Measurements from ENCODE around the gene MAPK9.
"Not testable (repeated sequence)": the region's sequence is repeated elsewhere in the genome, so short reads cannot be mapped to it uniquely, and the experiment has no call there.

The MAPK9 gene

DNA sequence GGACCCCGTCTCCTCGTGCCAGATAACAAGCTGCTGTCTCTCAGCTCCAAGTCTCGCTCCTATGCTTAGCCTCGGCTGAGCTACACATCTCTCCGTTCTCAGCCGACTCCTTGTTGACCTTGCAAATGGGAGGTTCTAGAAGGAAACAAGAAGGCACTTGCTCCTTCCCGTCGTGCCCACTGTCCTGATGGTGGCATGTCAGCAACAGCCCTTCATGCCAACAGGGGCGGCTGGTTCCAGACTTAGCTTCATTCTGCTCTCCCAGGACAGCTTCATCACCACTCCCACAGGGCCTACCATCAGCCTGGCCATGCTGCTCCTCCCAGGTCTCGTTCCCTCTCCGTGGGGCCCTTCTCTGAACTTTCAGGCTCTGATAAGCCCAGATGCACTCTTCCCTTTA lies 69.8 kb downstream of the MAPK9 start:
- DNase-seq = no peak

- DNase-seq = no peak
Measured at GRCh38 chr5:180217797-180218196, 74.1 kb downstream of the MAPK9 start.

DNA sequence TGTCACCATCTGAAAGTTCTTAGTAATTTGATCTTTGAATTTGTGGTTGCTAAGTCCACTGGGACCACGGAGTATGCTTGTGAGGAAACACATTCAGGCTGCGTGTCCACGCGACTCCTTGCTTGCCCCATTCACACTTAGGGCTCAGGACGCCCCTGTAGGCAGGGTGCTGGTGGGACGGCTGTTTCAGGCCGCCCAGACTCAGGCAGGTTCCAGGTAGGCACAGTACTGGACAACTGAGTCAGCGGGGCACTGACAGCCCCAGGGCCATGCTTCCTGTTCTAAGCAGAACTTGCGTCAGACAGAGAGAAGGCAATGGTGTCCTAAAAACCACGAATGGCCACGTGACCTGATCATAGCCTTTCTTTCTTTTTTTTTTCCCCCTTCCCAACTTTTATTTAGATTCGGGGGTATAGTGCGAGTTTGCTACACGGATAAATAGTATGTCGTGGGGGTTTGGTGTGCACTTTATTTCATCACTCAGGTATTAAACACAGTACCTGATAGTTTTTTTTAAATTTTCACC lies 75.2 kb downstream of the MAPK9 start:
- DNase-seq = no peak

GRCh38 chr5:180215783-180216630 lies 75.9 kb downstream of the MAPK9 start:
- no peak for DNase-seq

GRCh38 chr5:180214870-180215770 lies 76.8 kb downstream of the MAPK9 start:
- DNase-seq = no peak

DNA sequence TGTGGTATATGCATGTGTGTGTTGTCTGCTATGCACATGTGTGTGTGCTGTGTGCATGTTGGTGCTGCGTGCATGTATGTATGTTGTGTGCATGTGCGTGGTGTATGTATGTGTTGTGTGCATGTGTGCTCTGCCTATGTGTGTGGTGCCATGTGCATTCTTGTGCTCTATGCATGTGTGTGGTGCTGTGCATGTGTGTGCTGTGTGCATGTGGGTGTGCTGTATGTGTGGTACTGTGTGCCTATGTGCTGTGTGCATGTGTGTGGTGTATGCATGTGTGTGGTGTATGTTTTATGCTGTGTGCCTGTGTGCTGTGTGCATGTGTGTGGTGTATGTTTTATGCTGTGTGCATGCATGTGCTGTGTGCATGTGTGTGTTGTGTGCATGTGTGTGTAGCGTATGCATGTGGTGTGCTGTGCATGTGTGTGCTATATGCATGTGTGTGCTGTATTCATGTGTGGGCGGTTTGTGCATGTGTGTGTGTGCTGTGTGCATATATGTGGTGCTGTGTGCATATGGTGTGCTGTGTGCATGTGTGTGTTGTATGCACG lies 78.2 kb downstream of the MAPK9 start:
- DNase-seq = no peak

- no peak for DNase-seq
Measured at GRCh38 chr5:180213256-180213600, 78.7 kb downstream of the MAPK9 start.

DNA sequence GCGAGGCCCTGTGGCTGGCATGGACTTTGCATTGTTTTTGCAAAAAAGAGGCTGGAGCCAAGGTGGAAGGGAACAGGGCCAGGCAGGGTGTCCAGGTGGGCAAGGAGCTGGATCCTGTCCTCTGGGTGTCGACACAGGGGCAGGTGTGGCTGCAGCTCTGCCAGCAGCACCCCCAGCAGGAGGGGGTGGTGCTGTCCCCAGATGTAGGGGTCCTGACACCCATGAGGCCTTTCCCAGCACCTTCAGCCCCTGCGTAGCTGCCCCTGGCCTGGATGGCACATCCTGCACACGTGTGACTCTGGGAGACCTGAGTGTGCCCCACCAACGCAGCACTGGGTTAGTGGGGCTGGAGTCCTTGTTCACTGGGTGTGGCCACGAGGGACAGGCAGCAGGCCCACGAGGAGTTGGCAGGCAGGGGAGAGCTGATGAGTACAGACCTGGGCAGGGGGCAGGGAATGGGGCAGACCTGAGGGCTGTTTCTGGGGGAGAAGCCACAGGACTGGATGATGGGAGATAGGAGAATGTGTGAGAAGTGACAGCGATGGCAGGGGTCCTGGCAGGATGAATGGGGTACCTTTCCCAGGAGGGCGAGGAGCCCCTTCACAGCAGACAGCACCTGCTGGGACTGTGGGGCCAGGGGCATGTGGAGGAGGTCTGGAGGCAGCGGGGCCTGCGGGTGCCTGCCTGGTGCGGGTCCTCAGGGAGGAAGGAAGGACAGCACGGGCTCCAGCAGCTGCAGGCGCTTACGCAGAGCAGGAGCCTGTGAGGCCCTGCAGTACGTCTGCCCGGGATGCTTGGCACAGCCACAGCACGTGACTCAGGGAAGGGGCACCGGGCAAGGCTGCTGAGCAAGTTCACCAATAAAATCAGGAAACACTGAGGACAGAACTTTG lies 79.3 kb downstream of the MAPK9 start:
- no peak for DNase-seq

- no peak for DNase-seq
Measured at GRCh38 chr5:180211761-180212035, 80.2 kb downstream of the MAPK9 start.

GRCh38 chr5:180210961-180211760 lies 80.7 kb downstream of the MAPK9 start:
- no peak for DNase-seq

DNA sequence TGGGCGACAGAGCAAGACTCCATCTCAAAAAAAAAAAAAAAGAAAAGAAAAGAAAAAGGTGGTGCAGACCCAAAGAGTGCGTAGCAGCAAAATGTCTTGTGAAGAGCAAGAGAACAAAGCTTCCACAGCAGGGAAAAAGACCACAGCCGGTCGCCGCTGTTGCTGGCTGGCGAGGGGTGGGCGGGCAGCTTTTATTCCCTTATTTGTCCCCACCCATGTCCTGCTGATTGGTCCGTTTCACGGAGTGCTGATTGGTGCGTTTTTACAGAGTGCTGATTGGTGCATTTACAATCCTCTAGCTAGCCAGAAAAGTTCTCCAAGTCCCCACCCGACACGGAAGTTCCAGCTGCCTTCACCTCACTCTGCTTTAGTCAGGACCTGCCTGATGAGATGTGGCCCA lies 81.8 kb downstream of the MAPK9 start:
- not testable (repeated sequence) for DNase-seq

GRCh38 chr5:180209137-180209581 lies 82.7 kb downstream of the MAPK9 start, which contains the start of gene RASGEF1C:
Gene RASGEF1C (minus strand): TSS chr5:180209211. CDS start chr5:180138052, 71,159 bp downstream.
- DNase-seq = no peak

GRCh38 chr5:180208435-180209081 lies 83.3 kb downstream of the MAPK9 start:
- no peak for DNase-seq

GRCh38 chr5:180208038-180208434 lies 83.8 kb downstream of the MAPK9 start:
- no peak for DNase-seq

GRCh38 chr5:180207593-180207992 lies 84.3 kb downstream of the MAPK9 start:
- no peak for DNase-seq

- DNase-seq = no peak
Measured at GRCh38 chr5:180206993-180207392, 84.9 kb downstream of the MAPK9 start.

- DNase-seq = no peak
Measured at GRCh38 chr5:180205916-180206315, 86.0 kb downstream of the MAPK9 start.

DNA sequence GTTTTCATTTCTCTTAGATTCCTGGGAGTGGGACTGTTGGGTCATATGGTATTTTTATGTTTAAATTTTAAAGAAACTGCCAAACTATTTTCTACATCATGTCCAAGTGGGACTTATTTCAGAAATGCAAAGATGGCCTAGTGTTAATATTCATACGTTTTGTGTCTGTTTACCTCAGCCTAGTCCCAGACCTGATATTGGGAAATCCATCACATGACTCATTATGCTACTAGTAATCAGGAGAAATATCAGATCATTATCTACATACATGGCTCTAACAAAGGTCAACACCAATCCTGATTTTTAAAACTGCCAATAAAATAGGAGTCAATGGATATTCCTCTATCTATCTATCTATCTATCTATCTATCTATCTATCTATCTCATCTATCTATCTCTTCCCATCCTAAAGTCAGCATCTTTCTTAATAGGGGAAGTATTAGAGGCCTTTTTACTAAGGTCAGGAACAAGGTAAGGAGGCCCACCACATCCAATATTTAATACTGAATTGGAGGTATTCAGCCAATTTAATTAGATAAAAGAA lies 87.5 kb downstream of the MAPK9 start:
- no peak for DNase-seq

GRCh38 chr5:180202939-180203573 lies 88.8 kb downstream of the MAPK9 start:
- DNase-seq = no peak

Data from DMS153 (cell line).